ENCODE measurements around the gene RGS9BP. TPM values are rescaled to one million over a fixed set of nuclear protein-coding genes. Genes with fewer than 3 reads are reported as not detected.
"Not testable (repeated sequence)": the region's sequence is repeated elsewhere in the genome, so short reads cannot be mapped to it uniquely, and the experiment has no call there.

Gene RGS9BP
- total RNA-seq, 4 donors from 2014 or later: 0.22 to 0.63 (median 0.60) TPM; not detected in 1

- Histone ChIP-seq H3K36me3 (peaks cover 0 to 72% (median 0%) of the 10 kb centered on the region in 3 donors), H3K4me1 (peaks cover 0 to 18% (median 0%) of the 10 kb centered on the region in 4 donors), H3K4me3 (no peak overlapping the region), H3K27me3 (no peaks in the 10 kb centered on the region), H3K27ac (no peak overlapping the region), H3K9me3 (no peaks in the 10 kb centered on the region)
- TF ChIP-seq EP300 (IDR thresholded peaks at IDR 0.05): no peak
- TF ChIP-seq, protein P1, sequence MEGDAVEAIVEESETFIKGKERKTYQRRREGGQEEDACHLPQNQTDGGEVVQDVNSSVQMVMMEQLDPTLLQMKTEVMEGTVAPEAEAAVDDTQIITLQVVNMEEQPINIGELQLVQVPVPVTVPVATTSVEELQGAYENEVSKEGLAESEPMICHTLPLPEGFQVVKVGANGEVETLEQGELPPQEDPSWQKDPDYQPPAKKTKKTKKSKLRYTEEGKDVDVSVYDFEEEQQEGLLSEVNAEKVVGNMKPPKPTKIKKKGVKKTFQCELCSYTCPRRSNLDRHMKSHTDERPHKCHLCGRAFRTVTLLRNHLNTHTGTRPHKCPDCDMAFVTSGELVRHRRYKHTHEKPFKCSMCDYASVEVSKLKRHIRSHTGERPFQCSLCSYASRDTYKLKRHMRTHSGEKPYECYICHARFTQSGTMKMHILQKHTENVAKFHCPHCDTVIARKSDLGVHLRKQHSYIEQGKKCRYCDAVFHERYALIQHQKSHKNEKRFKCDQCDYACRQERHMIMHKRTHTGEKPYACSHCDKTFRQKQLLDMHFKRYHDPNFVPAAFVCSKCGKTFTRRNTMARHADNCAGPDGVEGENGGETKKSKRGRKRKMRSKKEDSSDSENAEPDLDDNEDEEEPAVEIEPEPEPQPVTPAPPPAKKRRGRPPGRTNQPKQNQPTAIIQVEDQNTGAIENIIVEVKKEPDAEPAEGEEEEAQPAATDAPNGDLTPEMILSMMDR (IDR thresholded peaks at IDR 0.05): no peak
- TF ChIP-seq POLR2A (IDR thresholded peaks at IDR 0.05): no peak
- 89 to 92% methylated on average over 15 of the region's 15 CpGs for WGBS, 2 donors
- DNase-seq (ENCODE audit: low spot score in 2 of 2): no peak
These were observed 22.1 kb upstream of the RGS9BP start for GRCh38 chr19:32653599-32653915.

DNA sequence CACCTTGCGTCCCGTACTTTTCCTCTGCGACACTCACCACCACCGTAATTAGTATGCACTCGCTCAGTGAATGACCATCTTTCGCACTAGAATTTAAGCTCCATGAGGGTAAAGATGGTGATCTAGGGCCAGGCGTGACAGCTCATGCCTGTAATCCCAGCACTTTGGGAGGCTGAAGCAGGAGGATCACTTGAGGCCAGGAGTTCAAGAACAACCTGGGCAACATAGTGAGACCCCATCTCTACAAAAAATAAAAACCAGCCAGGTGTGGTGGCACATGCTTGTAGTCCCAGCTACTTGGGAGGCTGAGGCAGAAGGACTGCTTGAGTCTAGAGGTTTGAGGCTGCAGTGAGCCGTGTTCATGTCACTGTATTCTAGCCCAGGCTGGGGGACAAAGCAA is 19.3 kb upstream of the RGS9BP start:
- not testable (repeated sequence) for DNase-seq (ENCODE audit: low spot score in 2 of 2); H3K27ac ChIP-seq; H3K27me3 ChIP-seq; H3K9me3 ChIP-seq; H3K4me3 ChIP-seq
- WGBS, 2 donors: 98 to 99% methylated on average over 8 of the region's 8 CpGs
- Histone ChIP-seq H3K4me1 (peaks cover 0 to 18% (median 0%) of the 10 kb centered on the region in 4 donors), H3K36me3 (peaks cover 0 to 55% (median 0%) of the 10 kb centered on the region in 3 donors)

DNA sequence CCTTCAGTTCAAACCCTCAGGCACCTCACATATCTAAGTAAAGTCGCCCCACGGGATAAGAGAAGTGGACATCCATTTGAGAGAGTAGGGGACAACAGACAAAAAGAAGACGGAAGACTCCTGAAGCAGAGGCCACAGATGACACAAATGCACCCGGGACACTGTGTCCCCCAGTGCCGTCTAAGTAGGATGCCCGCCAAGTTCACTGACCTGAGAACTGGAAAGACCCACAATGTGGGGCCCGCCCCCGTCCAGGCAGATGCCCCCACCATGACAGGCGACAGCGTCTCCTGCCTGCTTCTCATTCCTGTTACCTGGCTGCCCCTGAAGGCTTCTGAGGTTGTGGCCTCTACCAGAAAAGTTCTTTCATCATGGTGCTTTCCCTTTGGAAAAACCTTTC is 17.6 kb upstream of the RGS9BP start:
- no peaks in the 10 kb centered on the region for H3K9me3 ChIP-seq
- 82 to 84% methylated on average over 10 of the region's 10 CpGs for WGBS, 2 donors
- TF ChIP-seq POLR2A (IDR thresholded peaks at IDR 0.05) (no peak), EP300 (IDR thresholded peaks at IDR 0.05) (no peak)
- TF ChIP-seq, protein P1 (IDR thresholded peaks at IDR 0.05): no peak
- H3K27ac ChIP-seq: no peak overlapping the region
- no peak overlapping the region for H3K4me3 ChIP-seq
- peaks cover 0 to 2% (median 0%) of the 10 kb centered on the region in 4 donors for H3K4me1 ChIP-seq
- no peak for DNase-seq (ENCODE audit: low spot score in 2 of 2)
- no peaks in the 10 kb centered on the region for H3K27me3 ChIP-seq
- peaks cover 0 to 51% (median 0%) of the 10 kb centered on the region in 3 donors for H3K36me3 ChIP-seq

DNA sequence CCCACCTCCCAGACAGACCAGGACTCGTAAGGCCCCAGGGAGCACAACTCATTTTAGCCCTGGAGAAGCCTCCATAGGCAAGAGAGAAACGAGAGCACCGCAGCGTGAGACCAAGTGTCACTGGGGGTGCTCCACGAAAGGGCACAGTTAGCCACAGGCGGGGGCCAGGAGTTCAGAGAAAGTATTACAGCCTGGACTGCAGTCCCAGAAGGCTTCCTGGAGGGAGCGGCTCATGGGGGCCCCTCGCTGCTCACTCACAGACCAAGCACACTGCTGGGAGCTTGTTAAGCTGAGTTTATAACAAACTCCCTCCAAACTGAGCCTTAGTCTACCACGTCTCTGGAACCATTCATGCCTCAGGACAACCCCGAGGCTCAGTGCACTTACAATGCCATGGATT is 17.1 kb upstream of the RGS9BP start:
- DNase-seq (ENCODE audit: low spot score in 2 of 2): no peak
- no peaks in the 10 kb centered on the region for H3K9me3 ChIP-seq
- peaks cover 0 to 47% (median 0%) of the 10 kb centered on the region in 3 donors for H3K36me3 ChIP-seq
- H3K4me1 ChIP-seq: no peaks in the 10 kb centered on the region
- H3K27me3 ChIP-seq: no peaks in the 10 kb centered on the region
- WGBS, 2 donors: 85 to 87% methylated on average over 10 of the region's 10 CpGs
- TF ChIP-seq, protein P1 (IDR thresholded peaks at IDR 0.05): no peak
- TF ChIP-seq POLR2A (IDR thresholded peaks at IDR 0.05) (no peak), EP300 (IDR thresholded peaks at IDR 0.05) (no peak)
- no peak overlapping the region for H3K27ac ChIP-seq
- H3K4me3 ChIP-seq: no peak overlapping the region

- no peak for DNase-seq (ENCODE audit: low spot score in 2 of 2)
- no peak overlapping the region for H3K4me3 ChIP-seq
- H3K4me1 ChIP-seq: no peaks in the 10 kb centered on the region
- H3K27ac ChIP-seq: no peak overlapping the region
- 84 to 88% methylated on average over 7 of the region's 7 CpGs for WGBS, 2 donors
- H3K9me3 ChIP-seq: no peaks in the 10 kb centered on the region
- no peaks in the 10 kb centered on the region for H3K27me3 ChIP-seq
- peaks cover 0 to 23% (median 0%) of the 10 kb centered on the region in 3 donors for H3K36me3 ChIP-seq
- TF ChIP-seq EP300 (IDR thresholded peaks at IDR 0.05): no peak
- TF ChIP-seq, protein P1 (IDR thresholded peaks at IDR 0.05): no peak
- no peak for TF ChIP-seq POLR2A (IDR thresholded peaks at IDR 0.05)
These were observed 14.3 kb upstream of the RGS9BP start for GRCh38 chr19:32661318-32661717.

DNA sequence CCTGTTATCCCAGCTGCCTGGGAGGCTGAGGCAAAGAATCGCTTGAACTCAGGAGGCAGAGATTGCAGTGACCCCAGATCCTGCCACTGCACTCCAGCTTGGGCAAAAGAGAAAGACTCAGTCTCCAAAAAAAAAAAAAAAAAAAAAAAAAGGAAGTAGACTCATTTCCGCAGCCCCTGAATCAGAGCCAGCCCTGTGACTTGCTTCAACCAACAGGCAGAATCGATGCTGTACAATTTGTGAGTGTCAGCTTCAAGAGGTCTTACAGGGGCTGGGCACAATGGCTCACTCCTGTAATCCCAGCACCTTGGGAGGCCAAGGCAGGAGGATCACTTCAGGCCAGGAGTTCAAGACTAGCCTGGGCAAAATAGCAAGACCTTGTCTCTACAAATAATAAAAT is 13.5 kb upstream of the RGS9BP start:
- H3K4me1 ChIP-seq: no peaks in the 10 kb centered on the region
- H3K36me3 ChIP-seq: peaks cover 0 to 26% (median 0%) of the 10 kb centered on the region in 3 donors
- no peaks in the 10 kb centered on the region for H3K9me3 ChIP-seq
- no peaks in the 10 kb centered on the region for H3K27me3 ChIP-seq
- H3K4me3 ChIP-seq: no peak overlapping the region
- 54 to 61% methylated on average over 3 of the region's 3 CpGs for WGBS, 2 donors
- no peak overlapping the region for H3K27ac ChIP-seq
- TF ChIP-seq POLR2A (IDR thresholded peaks at IDR 0.05): no peak
- no peak for TF ChIP-seq EP300 (IDR thresholded peaks at IDR 0.05)
- TF ChIP-seq, protein P1 (IDR thresholded peaks at IDR 0.05): no peak
- DNase-seq (ENCODE audit: low spot score in 2 of 2): no peak

Data from tibial nerve (tissue), 4 donors.